HG02623 (cell line): ENCODE data around the gene FOXN3.

ENCODE experiments used
- ATAC-seq: cut with Tn5 transposase; IDR thresholded peaks from one replicate; pipeline ENCODE4 v1.9.1; 2021; ENCODE audit warnings: moderate library complexity; ENCODE audit not compliant: unreplicated experiment

FOXN3 gene, protein sequence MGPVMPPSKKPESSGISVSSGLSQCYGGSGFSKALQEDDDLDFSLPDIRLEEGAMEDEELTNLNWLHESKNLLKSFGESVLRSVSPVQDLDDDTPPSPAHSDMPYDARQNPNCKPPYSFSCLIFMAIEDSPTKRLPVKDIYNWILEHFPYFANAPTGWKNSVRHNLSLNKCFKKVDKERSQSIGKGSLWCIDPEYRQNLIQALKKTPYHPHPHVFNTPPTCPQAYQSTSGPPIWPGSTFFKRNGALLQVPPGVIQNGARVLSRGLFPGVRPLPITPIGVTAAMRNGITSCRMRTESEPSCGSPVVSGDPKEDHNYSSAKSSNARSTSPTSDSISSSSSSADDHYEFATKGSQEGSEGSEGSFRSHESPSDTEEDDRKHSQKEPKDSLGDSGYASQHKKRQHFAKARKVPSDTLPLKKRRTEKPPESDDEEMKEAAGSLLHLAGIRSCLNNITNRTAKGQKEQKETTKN

DNA sequence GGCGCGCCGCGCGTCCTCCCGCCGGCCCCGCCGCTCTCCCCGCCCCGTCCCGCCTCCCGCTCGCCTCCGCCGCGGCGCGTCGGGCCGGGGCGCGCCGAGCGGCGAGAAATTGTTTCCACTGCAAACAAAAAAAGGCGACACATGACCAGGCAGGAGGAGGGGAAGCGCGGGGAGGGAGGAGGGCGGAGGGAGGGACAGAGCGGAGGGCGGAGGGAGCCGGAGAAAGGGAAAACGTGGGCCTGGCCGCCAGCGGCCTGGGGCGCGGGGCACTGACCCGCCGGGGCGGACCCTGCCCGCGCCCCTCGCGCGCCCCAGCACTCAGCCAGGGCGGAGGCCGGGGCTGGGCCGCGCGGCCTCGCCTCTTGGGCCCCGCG is at the start of gene FOXN3:
TSS of gene FOXN3 (minus strand) at position 143 of the 374 bp plus-strand sequence. CDS start 4,757 bp downstream, outside the sequence.
- peak; percentile 47 for ATAC-seq

DNA sequence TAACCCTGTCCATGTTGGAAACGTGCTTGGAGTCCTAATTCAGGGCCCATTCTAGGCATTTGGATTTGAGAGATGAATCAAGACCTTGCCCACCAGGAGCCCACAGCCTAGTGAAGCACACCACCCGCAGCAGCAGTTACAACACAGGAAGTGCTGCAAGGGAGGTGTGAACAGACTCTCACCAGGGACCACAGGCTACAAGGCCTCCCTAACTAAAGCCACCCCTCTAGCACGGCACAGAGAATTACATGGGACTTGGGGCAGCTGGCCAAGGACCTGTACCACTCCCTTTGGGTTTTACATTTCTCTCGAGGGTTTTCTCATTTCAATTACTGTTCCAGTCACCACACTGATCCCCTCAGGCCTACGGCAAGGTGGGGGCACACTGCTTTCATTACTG is 49.5 kb upstream of the FOXN3 start:
- no peak for ATAC-seq

DNA sequence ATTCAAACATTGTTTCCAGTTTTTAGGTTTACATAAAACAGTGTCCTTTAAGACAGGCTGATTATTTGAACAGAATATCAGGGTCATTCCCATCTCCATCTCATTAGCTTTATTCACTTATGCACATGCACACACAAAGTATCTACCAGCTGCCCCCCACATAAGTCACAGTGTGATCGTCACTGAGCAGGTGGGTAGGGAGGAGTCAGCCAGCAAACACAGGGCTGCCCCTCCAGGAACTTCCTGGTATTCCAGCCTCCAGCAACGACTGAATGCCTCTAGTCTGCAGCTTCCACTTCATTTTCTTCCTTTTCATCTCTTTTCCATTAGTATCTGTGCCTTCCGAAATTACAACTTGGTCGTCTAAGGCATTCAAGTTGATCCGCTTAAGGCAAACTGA is 48.8 kb upstream of the FOXN3 start:
- ATAC-seq: no peak

DNA sequence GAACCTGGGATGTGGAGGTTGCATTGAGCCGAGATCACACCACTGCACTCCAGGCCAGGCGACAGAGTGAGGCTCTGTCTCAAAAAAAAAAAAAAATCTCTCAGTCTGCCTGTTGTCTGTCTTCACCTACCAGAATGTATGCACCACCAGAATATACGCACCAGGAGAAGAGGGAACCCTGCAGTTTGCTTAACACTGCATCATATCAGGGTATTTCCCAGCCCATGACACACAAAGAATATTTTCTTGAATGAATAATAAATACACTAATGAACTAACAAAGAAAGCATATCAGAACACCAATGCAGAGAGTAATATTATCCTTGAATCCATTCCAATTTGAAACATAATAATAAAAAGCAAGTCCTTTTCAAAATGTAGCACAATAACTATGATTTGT is 44.2 kb upstream of the FOXN3 start:
- no peak for ATAC-seq

DNA sequence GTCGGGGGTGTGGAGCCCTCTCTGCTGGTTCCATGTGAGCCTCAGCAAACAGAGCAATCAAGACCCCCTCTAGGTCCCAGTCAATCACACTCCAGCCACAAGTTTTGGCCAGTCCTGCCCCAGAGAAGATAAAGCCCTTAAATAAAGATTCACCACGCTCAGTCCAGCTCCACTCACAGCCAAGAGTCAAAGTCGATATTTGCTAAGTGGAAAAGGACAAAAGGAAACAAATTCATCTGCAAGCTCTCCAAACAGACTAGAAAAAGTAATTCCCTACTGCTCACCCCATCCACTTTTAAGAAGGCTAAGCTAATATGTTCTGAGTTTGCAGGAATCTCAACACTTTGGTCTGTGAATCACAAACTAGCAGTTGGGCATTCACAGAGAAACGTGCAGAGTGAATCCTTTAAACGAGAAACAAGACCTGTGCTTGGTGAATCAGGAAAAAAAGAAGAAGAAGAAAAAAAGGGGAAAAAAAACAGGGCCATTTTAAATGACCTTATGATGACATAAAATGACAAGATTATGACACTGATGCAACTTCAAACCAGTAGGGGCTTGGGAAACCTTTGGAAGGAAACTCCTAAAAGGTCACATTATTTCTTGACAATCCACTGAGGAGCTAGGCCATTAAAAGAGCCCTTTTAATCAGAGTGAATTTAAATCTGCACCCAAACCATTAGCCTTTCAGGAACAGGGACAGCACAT is 41.8 kb upstream of the FOXN3 start:
- no peak for ATAC-seq

DNA sequence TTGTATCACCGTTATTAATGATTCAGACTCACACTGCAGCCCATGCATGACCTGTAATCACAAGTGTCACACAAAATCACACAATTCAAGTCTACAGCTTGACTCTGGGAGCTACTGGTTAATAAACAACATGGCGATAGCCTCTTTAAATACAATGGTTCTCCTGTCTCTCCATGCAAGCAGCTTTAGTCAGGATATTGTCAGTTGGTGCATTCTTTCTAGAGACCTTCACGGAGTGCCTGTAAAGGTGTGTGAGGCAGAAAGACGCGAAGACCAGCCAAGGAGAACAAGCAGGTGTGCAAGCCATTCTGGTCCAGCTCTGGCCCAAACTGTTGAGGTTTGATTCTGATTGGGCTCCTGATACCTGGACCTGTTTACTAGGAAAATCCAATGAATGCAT is 40.0 kb upstream of the FOXN3 start:
- ATAC-seq: no peak

DNA sequence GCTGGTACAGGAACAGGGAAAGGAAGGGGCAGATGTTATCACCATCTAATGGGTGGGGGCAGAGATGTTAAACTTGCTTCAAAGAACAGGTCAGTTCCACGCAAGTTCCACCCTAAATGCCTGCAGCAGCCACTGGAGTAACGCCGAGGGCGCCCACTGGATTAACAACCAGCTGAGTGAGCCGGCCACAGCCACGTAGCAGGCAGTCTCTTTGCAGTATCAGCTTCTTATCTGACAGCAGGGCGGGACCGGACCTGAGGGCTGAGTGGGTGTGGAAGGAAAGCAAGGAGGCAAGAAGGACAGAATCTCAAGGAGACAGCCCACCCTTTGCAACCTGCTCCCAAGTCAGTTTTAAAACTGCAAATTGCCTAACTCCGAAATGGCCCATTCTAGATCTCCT is 38.4 kb upstream of the FOXN3 start:
- ATAC-seq: no peak

DNA sequence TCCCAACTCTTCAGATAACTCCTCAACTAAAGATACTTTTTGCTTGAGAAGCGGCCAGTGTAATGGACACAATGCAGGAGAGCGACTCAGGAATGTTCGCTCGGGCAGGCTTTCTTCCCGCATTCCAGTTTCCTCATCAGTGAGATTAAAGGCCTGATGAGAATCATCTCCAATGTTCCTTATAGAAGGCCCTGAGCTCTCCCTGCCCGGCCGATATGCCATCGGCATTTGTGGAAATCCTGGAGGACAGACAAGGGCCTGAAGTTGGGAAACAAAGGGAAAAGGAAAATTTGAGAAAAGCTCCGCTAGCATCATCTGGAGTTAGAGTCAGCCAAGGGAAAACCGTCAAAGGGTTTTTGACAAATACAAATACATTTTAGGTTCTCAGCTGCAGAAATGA is 38.0 kb upstream of the FOXN3 start:
- no peak for ATAC-seq

DNA sequence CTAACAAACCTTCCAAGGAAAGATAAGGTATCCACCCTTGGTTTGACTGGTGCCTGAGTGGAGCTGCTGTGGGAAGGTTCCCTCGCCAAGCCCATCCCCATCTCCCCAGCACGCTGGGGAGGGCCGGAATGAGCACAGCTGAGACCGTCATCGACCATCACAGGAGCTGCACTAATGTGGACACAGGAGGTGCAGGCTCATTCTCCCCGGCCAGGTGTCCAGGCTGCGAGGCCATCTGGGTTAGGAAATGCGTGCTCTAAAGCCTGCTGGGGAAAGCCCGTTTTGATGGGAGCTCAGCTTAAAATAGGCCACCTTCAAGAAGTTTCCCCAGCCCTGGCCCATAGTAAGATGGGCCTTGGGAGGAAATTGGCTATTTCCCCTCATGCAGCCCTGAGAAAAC is 35.2 kb upstream of the FOXN3 start:
- no peak for ATAC-seq

DNA sequence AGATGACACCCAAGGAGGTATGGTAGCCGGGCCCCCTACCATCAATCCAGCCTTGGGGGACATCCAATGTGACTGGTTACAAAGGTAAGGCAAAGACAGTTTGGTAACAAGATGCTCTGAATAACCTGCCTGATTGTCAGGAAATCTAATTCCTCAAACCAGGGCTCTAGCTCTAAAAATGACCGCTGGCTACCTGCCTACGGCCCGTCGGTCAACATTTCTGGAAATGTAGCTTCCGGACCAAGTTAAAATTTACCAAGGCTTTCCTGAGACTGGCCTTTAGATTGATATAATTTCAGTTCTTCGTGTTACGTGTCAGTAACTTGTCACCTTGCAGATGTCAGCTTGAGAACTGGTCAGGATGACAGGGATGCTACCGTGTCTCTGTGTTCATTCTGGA is 34.2 kb upstream of the FOXN3 start:
- ATAC-seq: no peak

DNA sequence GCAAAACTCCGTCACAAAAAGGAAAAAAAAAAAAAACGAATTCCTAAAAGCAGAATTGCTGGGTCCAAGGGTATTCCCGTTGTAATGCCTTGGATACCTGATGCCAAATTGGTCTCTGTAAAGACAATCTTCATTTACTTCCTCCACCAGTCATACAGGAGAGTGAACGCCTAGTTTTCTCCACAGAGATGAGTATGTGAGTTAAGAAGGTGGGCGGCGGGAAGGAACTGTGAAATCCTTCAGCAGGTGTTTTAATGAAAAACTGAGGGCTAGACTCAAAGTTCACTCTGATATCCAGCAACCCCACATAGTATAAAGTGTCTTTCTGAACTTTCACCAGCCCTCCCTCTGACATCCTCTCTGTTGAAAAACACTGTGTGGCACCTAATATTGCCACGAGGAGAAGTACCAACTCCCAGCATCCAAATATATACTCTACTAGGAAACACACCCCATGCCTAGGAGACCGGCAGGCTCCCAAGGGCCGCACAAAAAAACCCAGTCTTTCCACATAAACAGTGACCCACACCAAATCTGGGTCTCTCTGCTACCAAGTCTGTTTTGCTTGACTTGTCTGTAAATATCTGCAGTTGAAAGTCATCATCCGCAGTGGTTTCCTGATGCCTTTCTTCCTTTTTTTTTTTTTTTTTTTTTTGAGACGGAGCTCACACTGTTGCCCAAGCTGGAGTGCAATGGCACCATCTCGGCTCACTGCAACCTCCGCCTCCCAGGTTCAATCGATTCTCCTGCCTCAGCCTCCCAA is 30.3 kb upstream of the FOXN3 start:
- ATAC-seq: no peak

DNA sequence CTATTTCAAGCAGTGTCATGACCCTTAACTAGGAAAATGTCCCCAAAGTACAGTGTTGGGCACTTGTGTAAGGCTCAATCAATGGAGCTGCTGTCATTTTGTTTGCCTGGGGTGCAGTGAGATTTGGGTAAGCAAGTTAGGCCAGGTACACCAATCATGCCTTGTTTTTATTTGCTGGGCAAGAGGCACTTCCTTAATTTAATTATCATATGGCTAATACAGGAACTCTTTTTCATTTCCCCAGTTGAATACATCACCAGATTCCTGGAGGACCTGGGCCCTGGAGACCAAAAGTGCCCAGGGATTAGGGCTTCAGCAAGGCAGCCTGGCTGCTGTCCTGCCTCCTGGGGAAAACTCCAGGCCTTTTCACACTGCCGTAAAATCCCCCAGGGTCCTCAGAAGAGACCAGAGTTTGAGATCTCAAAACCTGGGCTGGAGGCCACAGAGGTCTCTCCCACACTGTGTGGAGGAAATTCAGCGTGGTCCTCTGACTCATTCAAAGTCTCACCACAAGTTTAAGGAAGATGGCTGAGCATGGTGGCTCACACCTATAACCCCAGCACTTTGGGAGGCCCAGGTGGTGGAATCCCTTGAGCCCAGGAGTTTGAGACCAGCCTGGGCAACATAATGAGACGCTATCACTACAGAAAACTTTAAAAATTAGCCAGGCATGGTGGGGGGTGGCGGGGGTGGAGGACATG is 28.4 kb upstream of the FOXN3 start:
- peak; percentile 63 for ATAC-seq

DNA sequence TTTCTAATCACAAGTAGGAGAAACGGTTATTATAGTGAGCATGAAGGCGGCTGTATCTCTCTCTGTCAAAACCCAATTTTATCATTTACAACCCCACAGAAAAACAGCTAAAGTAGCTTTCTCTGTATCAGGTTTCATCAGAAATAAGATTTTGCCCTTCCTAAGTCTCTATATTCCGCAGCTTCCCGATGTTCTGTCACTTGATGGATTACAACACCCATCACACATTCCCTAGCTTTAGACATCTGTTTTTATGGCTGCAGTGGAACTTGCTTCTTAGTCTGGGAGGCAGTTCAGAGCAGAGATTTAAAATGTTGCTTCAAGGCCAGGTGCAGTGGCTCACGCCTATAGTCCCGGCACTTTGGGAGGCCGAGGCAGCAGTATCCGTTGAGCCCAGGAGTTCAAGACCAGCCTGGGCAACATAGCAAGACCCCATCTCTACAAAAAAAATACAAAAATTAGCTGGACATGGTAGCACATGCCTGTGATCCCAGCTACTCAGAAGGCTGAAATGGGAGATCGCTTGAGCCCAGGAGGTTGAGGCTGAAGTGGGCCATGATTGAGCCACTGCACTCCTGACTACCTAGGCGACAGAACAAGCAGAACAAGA is 27.6 kb upstream of the FOXN3 start:
- ATAC-seq: no peak

DNA sequence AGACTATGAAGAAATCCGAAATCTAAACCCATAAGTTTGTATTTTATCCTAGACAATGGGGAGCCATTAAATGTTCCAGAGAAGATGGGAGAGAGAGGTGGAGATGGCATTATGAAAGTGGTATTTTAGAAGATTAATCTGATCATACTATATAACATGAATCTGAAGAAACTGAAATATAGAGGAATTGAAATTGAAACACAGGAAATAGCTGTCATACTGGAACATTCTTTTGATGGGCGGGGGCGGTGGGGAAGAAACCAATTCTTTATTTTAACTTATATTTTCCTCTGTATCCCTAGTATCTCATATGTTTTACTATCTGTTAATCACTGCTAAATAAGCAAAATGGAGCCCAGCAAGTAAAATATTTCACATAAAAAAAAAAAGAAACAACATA is 27.0 kb upstream of the FOXN3 start:
- ATAC-seq: no peak

DNA sequence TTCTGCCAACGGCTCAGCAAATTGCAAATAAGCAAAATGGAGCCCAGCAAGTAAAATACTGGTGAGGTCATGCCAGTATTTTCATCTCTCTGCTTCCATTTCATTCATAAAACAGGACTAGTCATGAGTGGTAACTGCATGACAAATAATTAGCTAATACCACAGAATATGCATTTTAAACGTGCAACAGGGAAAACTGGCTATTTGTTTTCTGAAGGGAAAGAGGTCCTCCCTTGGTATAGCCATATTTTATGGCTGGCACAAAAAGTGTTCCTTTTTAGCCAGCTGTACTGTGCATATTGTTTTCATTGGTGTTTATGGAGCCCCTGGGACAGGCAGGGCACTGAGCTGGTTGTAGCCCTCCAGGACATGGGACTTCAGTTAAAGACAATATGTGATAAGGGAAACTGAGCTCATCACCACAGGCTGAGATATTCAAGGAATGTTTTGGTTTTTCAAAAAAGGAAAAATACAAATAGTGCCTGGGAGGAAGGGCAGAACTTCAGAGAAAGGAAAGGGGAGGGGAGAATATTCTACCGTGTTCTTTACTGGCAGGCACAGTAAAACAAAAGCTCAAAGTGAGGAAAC is 26.1 kb upstream of the FOXN3 start:
- ATAC-seq: no peak

DNA sequence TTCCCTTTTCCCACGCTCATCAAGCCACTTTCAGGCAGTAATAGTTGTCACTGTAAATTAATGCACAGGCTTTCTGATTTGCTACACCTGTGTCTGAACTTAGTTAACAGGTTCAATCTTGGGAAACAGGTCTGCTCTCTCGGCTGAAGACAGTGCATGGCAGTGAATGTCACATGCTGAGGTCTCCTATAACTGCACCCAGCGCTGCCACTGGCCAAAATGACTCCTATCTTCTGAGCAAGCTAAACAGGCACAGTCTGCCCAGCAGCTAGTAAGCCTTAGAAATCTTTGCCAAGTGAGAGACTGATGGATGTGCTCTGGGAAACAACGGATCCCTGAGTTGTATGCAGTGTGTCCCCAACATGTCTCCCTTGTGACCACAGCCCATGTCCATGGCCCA is 25.2 kb upstream of the FOXN3 start:
- ATAC-seq: no peak

DNA sequence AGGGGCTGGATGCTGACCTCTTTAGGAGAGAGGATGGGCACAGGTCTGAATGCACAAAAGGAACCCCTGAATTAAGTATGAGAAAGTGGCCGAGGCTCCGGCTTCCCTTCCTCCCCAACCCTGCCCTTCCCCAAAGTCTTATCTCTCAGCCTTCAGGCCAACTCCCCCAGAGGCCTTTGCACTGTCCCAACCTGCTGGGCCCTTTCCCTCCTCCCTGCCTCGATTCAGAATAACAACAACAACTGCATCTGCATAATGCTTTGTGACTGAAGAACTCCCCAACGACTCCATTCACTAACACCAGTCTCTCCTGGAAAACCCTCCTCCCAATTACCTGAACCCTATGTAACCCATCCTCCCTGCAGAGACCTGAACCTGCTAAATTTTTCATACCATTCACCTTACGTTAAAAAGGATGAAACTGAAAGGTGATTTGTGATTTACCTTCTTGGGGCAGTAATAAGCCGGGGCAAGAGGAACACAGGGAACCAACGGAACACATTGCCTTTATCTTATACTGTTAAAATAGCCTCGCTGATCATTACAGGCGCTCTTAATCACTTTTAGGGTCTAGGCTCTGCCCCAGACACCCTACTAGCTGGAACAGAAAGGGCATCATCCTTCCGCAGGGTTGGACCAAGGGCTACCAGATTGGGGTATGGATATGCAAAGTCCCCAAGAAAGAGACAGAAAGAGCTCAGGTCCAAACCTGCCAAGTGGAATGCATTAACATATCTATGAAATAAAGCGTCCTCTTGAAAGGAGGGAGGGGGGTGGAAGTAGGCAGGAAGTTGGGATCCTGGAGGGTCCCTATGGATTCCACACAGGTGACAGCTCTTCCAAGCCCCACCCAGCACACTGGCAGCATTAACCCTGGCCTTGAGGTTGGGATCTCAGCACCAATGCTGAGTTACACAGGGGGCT is 24.2 kb upstream of the FOXN3 start:
- no peak for ATAC-seq

DNA sequence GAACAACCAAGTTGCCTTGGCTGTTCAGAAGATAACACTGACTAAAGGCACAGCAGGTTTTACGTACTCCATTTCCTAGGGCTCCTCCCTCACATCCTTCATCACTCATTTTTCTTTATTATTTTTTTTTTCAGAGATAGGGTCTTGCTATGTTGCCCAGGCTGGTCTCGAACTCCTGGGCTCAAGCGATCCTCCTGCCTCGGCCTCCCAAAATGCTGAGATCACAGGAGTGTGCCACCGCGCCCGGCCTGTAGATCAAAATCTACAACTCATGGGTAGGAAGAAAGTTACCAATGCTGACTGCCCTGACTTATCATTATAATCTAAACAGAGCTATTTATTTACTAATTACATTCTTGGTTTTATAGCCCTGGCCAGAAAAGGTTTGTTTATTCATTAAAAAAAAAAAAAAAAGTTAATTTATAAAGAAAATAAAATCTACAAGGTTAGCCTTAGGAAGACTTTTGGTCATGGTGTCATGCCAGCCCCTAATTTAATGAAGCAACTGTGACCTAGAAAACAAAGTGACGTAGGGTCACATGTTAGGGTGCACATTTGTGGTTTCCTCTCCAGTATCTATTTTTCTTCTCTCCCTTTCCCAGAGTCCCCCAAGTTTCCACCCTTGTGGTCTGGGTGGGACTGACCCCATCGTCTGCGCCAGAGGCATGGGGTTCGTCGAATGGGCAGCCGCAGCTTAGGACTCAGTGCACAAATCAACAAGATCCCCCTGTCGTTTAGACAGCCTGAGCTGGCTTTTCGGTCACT is 19.0 kb upstream of the FOXN3 start:
- no peak for ATAC-seq
